WTC11 (cell line): ENCODE results near the gene MOGAT1. TPM values are rescaled to one million over a fixed set of nuclear protein-coding genes. Genes with fewer than 3 reads are reported as not detected.

Experiments used
- ATAC-seq: fragments of 200-7000 bp; cut with Tn5 transposase; 2 replicates; pipeline ENCODE4 v1.10.0; 2021; ENCODE audit warnings: mild to moderate bottlenecking, moderate library complexity
- CTCF ChIA-PET: fragments of 300-600 bp; sonication (Branson Sonifier 250); formaldehyde crosslinking; loops from one replicate; lab custom pipeline; 2021; ENCODE audit warnings: antibody characterized with exemption; lab: Charles Lee
- POLR2A ChIA-PET: fragments of 350-600 bp; sonication (Branson Sonifier 250); formaldehyde crosslinking; loops from one replicate; lab custom pipeline; 2021; ENCODE audit warnings: antibody characterized with exemption; lab: Charles Lee
- DNase-seq: peaks from one replicate; pipeline ENCODE4 v3.0.0; 2021; ENCODE audit warnings: low spot score
- H3K27ac Mint-ChIP-seq: 2 replicates; pipeline ENCODE4 v1.8.0; 2021; ENCODE audit warnings: mixed read lengths
- H3K27me3 Mint-ChIP-seq: 2 replicates; pipeline ENCODE4 v1.8.0; 2021; ENCODE audit warnings: low read depth, mild to moderate bottlenecking, moderate library complexity, mixed read lengths
- H3K36me3 Mint-ChIP-seq: 2 replicates; pipeline ENCODE4 v1.8.0; 2021; ENCODE audit warnings: mixed read lengths
- H3K4me1 Mint-ChIP-seq: 2 replicates; pipeline ENCODE4 v1.8.0; 2022; ENCODE audit warnings: mixed read lengths
- H3K4me3 Mint-ChIP-seq: 2 replicates; pipeline ENCODE4 v1.8.0; 2021; ENCODE audit warnings: mild to moderate bottlenecking, moderate library complexity, mixed read lengths
- H3K9me3 Mint-ChIP-seq: 2 replicates; pipeline ENCODE4 v1.8.0; 2021; ENCODE audit warnings: mixed read lengths
- CBFB ChIP-seq: sonication (generic); formaldehyde crosslinking; IDR thresholded peaks from 2 replicates; pipeline ENCODE4 v1.8.1; 2022; ENCODE audit warnings: mild to moderate bottlenecking, low read depth, missing genetic modification reagents
- CREB1 ChIP-seq: sonication (generic); formaldehyde crosslinking; IDR thresholded peaks from 2 replicates; pipeline ENCODE4 v1.8.0; 2023; ENCODE audit warnings: mild to moderate bottlenecking, missing genetic modification reagents
- ESRRA ChIP-seq: sonication (generic); formaldehyde crosslinking; IDR thresholded peaks from 2 replicates; pipeline ENCODE4 v1.8.1; 2022; ENCODE audit warnings: mild to moderate bottlenecking, missing genetic modification reagents, borderline replicate concordance
- FOXK1 ChIP-seq: sonication (generic); formaldehyde crosslinking; IDR thresholded peaks from 2 replicates; pipeline ENCODE4 v1.8.0; 2022; ENCODE audit warnings: mild to moderate bottlenecking, moderate library complexity, missing genetic modification reagents
- HMGA2 ChIP-seq: fragments of 250-450 bp; sonication (Bioruptor Pico); IDR thresholded peaks from 2 replicates; pipeline ENCODE4 v1.4.0; 2021; ENCODE audit warnings: mild to moderate bottlenecking, moderate library complexity
- IRF2 ChIP-seq: sonication (generic); formaldehyde crosslinking; IDR thresholded peaks from 2 replicates; pipeline ENCODE4 v1.8.0; 2022; ENCODE audit warnings: low read depth, missing genetic modification reagents, borderline replicate concordance
- NFYB ChIP-seq: sonication (generic); formaldehyde crosslinking; conservative IDR thresholded peaks from 2 replicates; pipeline ENCODE4 v1.8.0; 2022; ENCODE audit warnings: low read depth, missing genetic modification reagents
- SP1 ChIP-seq: sonication (generic); formaldehyde crosslinking; conservative IDR thresholded peaks from 2 replicates; pipeline ENCODE4 v1.8.1; 2022; ENCODE audit warnings: missing genetic modification reagents
- ZNF121 ChIP-seq: sonication (generic); formaldehyde crosslinking; IDR thresholded peaks from 2 replicates; pipeline ENCODE4 v1.8.0; 2023; ENCODE audit warnings: missing genetic modification reagents
- ZNF219 ChIP-seq: sonication (generic); formaldehyde crosslinking; IDR thresholded peaks from 2 replicates; pipeline ENCODE4 v1.8.0; 2023; ENCODE audit warnings: missing genetic modification reagents, mild to moderate bottlenecking, borderline replicate concordance
- ZNF232 ChIP-seq: sonication (generic); formaldehyde crosslinking; IDR thresholded peaks from 2 replicates; pipeline ENCODE4 v1.8.0; 2022; ENCODE audit warnings: mild to moderate bottlenecking, missing genetic modification reagents
- ZNF281 ChIP-seq: sonication (generic); formaldehyde crosslinking; IDR thresholded peaks from 2 replicates; pipeline ENCODE4 v1.8.0; 2023; ENCODE audit warnings: mild to moderate bottlenecking, missing genetic modification reagents
- ZNF317 ChIP-seq: sonication (generic); formaldehyde crosslinking; IDR thresholded peaks from 2 replicates; pipeline ENCODE4 v1.8.1; 2023; ENCODE audit warnings: low read depth, mild to moderate bottlenecking, moderate library complexity, missing genetic modification reagents, borderline replicate concordance
- ZNF396 ChIP-seq: fragments of 250-450 bp; sonication (Bioruptor Pico); IDR thresholded peaks from 2 replicates; pipeline ENCODE4 v1.8.0; 2021; ENCODE audit warnings: mild to moderate bottlenecking, moderate library complexity, borderline replicate concordance
- total RNA-seq: library from RNA; stranded (reverse); gene quantifications from 3 replicates; pipeline ENCODE4 v1.2.3, GENCODE V29; 2021
- TF ChIP-seq, protein P1 (sequence below): fragments of 250-450 bp; sonication (Bioruptor Pico); IDR thresholded peaks from 2 replicates; pipeline ENCODE4 v2.1.2; 2022; ENCODE audit warnings: mild to moderate bottlenecking, moderate library complexity
- TF ChIP-seq, protein P2 (sequence below): sonication (generic); formaldehyde crosslinking; IDR thresholded peaks from 2 replicates; pipeline ENCODE4 v1.8.0; 2022; ENCODE audit warnings: mild to moderate bottlenecking, missing genetic modification reagents
- TF ChIP-seq, protein P3 (sequence below): sonication (generic); formaldehyde crosslinking; IDR thresholded peaks from 2 replicates; pipeline ENCODE4 v1.8.1; 2023; ENCODE audit warnings: mild to moderate bottlenecking, moderate library complexity, missing genetic modification reagents
- TF ChIP-seq, protein P4 (sequence below): sonication (generic); formaldehyde crosslinking; IDR thresholded peaks from 2 replicates; pipeline ENCODE4 v1.8.1; 2022; ENCODE audit warnings: mild to moderate bottlenecking, missing genetic modification reagents, moderate library complexity, borderline replicate concordance

The MOGAT1 gene
- total RNA-seq, 1 experiment from 2014 or later = 0.72 TPM

DNA sequence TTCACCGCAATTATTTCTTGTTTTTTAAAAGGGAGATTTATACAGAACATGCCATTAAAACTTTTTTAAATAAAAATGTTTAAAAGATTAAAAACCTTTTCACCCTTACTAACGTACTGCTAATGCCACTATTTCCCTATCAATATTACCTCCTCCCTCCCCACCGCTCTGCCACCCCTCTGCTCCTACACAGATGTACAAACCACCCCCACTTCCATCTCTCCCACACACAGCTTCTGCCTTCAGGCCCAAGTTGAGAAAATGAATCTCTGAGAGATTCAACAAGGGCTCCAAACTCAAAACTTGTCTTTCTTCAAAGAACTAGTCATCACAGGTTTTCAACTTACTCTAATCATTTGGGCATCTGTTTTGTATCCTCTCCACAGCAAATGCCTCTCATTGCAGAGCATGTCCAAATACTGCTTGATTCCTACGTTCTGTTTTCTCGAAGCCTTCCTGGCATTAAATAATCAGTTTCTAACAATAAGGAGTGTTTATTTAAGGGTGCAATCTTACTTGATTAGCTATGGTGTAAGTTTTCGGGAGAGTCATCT, 47.6 kb upstream of the MOGAT1 start:
- no peak for ATAC-seq
- TF ChIP-seq, protein P1, sequence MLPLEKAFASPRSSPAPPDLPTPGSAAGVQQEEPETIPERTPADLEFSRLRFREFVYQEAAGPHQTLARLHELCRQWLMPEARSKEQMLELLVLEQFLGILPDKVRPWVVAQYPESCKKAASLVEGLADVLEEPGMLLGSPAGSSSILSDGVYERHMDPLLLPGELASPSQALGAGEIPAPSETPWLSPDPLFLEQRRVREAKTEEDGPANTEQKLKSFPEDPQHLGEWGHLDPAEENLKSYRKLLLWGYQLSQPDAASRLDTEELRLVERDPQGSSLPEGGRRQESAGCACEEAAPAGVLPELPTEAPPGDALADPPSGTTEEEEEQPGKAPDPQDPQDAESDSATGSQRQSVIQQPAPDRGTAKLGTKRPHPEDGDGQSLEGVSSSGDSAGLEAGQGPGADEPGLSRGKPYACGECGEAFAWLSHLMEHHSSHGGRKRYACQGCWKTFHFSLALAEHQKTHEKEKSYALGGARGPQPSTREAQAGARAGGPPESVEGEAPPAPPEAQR = no peak
- TF ChIP-seq, protein P2, sequence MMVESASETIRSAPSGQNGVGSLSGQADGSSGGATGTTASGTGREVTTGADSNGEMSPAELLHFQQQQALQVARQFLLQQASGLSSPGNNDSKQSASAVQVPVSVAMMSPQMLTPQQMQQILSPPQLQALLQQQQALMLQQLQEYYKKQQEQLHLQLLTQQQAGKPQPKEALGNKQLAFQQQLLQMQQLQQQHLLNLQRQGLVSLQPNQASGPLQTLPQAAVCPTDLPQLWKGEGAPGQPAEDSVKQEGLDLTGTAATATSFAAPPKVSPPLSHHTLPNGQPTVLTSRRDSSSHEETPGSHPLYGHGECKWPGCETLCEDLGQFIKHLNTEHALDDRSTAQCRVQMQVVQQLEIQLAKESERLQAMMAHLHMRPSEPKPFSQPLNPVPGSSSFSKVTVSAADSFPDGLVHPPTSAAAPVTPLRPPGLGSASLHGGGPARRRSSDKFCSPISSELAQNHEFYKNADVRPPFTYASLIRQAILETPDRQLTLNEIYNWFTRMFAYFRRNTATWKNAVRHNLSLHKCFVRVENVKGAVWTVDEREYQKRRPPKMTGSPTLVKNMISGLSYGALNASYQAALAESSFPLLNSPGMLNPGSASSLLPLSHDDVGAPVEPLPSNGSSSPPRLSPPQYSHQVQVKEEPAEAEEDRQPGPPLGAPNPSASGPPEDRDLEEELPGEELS = no peak
- TF ChIP-seq ZNF396 = no peak
- TF ChIP-seq, protein P3, sequence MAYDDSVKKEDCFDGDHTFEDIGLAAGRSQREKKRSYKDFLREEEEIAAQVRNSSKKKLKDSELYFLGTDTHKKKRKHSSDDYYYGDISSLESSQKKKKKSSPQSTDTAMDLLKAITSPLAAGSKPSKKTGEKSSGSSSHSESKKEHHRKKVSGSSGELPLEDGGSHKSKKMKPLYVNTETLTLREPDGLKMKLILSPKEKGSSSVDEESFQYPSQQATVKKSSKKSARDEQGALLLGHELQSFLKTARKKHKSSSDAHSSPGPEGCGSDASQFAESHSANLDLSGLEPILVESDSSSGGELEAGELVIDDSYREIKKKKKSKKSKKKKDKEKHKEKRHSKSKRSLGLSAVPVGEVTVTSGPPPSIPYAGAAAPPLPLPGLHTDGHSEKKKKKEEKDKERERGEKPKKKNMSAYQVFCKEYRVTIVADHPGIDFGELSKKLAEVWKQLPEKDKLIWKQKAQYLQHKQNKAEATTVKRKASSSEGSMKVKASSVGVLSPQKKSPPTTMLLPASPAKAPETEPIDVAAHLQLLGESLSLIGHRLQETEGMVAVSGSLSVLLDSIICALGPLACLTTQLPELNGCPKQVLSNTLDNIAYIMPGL (CRISPR knock-in tag) = no peak
- no peak for TF ChIP-seq ZNF317 (CRISPR knock-in tag)
- no peak for TF ChIP-seq ZNF232 (CRISPR knock-in tag)
- TF ChIP-seq NFYB (CRISPR knock-in tag) = no peak
- TF ChIP-seq ZNF121 (CRISPR knock-in tag) = no peak
- TF ChIP-seq IRF2 = no peak
- no peak for TF ChIP-seq ZNF219
- TF ChIP-seq CREB1 (CRISPR knock-in tag) = no peak
- TF ChIP-seq, protein P4, sequence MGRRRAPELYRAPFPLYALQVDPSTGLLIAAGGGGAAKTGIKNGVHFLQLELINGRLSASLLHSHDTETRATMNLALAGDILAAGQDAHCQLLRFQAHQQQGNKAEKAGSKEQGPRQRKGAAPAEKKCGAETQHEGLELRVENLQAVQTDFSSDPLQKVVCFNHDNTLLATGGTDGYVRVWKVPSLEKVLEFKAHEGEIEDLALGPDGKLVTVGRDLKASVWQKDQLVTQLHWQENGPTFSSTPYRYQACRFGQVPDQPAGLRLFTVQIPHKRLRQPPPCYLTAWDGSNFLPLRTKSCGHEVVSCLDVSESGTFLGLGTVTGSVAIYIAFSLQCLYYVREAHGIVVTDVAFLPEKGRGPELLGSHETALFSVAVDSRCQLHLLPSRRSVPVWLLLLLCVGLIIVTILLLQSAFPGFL (CRISPR knock-in tag) = no peak
- TF ChIP-seq ESRRA (CRISPR knock-in tag) = no peak
- no peak for TF ChIP-seq SP1 (CRISPR knock-in tag)
- no peak for TF ChIP-seq HMGA2 (CRISPR knock-in tag)
- no peak for TF ChIP-seq FOXK1 (CRISPR knock-in tag)
- no peak for TF ChIP-seq CBFB (CRISPR knock-in tag)
- TF ChIP-seq ZNF281 (CRISPR knock-in tag) = no peak
- TF ChIP-seq, all 79 proteins: peak for 0
- POLR2A ChIA-PET = interaction anchor here (0.5 to 0.6 kb wide), 2 partner anchors 19 to 59 kb away, joined by 4 to 6 read pairs; no protein-coding TSS in a partner anchor
- H3K4me1 Mint-ChIP-seq = no peaks in the 10 kb centered on the region
- H3K9me3 Mint-ChIP-seq = no peaks in the 10 kb centered on the region
- no peak for DNase-seq
- no peaks in the 10 kb centered on the region for H3K27me3 Mint-ChIP-seq
- H3K27ac Mint-ChIP-seq = no peak overlapping the region
- H3K36me3 Mint-ChIP-seq = peaks cover 62% of the 10 kb centered on the region
- no peak overlapping the region for H3K4me3 Mint-ChIP-seq
- CTCF ChIA-PET = no interaction called here
